Hematopoietic multipotent progenitor cell treated with erythropoietin and hydrocortisone succinate and interleukin-3 and kit ligand, for 15 days (in vitro differentiated cells): ENCODE results near the gene EPB41L5.
"Not testable (repeated sequence)": the region's sequence is repeated elsewhere in the genome, so short reads cannot be mapped to it uniquely, and the experiment has no call there.

ENCODE experiments used
- DNase-seq: peaks from one replicate; pipeline ENCODE4 v3.0.0-alpha.2; 2015; ENCODE audit warnings: low spot score

EPB41L5 gene

DNA sequence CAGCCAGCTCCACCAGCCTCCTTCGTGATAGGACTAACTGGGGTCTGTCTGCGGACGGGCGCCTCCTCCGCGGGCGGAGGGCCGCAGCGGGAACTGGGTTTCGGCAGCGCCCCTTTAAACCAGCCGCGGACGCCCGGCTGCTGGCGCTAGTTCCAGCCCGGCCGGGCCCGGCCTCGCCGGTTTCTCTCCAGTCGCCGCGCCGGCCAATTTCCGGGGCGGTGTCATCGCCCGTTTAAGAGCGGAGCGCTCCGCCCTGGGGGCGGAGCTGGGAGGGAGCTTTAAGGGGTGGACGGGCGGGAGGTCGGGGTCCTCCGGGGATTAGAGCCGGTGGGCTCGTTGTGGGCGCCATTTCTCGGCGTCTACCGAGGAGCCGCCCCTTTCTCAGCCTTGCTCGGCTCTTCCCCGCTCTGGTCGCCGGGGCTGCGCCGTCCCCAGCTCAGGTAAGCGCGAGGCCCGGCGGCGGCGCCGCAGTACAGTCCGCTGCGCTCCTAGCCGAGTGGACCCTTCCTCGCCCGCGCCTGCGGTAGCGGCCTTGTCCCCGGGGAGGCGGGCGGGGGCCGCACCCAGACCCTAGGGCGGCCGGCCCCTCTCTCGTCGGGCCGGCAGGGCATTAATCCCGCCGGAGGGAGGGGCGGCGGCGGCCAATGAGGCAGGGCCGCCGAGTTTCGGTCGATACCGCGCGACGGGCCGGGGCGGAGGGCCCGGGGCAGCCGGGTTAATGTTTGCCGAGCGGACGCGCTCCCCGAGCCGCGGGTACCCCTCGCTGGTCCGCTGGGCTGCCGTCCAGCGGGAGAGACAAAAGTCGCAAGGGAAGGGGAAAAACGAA, at the start of gene EPB41L5:
EPB41L5 (plus strand) TSS at position 307 of the 826 bp plus-strand sequence. CDS start 6,008 bp downstream, outside the sequence.
- DNase-seq: peak; percentile 64

DNA sequence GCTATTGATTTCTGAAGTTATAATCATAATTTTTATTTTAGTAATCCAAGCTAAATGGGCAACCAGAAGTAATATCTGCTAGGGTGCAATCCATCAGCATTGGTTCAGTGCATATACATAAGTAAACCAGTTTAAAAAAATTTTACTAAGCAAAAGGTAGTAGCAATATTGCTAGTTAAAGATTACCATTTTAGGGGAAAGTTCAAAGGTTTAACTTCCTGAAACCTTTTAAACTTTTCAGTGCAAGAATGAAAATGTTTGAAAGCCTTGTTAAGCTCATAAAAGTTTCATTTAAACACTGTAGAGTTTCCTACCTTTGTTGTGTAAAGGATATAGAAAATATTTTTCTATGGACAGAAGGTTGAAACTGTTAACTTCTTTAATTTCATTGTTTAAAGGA, 31.0 kb upstream of the EPB41L5 start:
- DNase-seq: no peak

DNA sequence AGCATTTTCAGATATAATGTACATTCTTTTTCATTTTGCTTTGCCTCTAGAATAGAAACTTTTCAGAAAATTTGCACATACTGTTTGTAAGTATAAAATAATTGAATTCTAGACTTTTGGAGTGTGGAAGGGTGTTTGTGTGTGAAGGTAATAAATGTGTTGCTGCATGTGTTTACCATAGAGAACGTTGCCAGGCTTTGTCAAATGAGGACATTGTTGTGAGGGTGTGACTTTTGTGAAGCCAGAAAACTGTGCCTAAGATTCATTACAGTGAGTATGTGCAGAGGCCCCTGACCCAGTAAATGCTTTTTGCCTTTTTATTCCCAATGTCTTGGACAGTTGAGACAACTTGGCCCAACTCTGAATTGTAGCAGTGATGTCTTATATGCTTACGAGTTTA, 30.4 kb upstream of the EPB41L5 start:
- DNase-seq: no peak

DNA sequence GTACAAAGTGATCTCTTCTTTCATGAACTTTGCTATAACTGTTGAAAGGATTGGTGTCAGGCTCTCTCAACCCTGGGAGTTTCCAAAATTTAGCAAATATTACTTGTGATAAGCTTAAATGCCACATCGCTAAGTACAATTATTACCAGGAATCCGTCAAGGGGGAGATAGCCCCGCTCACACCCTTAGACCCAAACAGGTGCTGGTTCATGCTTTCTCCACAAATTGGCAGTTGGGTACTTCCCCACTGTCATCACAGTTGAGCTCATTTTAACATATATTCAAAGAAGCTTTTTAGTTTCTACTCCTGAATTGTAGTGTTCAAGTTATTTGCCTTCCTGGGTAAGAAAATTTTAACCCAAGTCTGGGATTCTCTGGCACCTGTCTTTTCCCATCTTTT, 29.8 kb upstream of the EPB41L5 start:
- DNase-seq: no peak

DNA sequence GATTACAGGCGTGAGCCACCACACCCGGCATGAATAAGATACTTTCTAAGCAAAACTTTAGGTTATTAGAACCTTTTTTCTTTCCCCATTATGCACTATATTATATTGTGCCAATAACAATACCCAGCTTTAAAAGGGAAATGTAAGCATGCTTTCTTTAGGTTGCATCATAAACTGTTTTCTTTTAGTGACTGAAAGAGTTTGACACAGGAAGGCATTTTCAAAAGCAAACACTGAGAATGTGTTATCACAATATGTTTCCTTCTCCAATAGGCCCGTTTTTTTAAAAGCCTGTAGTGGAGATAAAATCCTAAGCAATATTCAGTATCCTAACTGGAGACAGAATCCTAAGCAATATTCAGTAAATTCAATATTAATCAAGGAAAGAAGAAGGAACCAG, 16.7 kb upstream of the EPB41L5 start:
- no peak for DNase-seq

GRCh38 chr2:119996896-119997891, 15.7 kb upstream of the EPB41L5 start:
- not testable (repeated sequence) for DNase-seq

DNA sequence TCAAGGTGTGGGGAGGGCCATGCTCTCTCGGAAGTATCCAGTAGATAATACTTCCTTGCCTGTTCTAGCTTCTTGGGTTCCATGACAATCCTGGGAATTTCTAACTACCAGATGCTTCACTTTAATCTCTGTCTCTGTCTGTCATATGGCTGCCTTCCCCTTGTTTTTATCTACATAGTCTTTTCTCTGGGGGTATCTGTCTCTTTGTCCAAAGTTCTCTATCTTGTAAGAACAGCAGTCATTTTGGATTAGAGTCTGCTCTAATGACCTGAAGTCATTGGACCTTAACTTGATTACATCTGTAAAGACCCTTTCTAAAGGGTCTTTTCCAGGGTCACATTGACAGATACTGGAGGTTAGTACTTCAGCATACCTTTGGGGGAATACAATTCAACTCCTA, 11.4 kb upstream of the EPB41L5 start:
- DNase-seq: no peak

GRCh38 chr2:120004254-120004653, 8.6 kb upstream of the EPB41L5 start:
- DNase-seq: no peak

GRCh38 chr2:120005834-120006521, 6.9 kb upstream of the EPB41L5 start:
- no peak for DNase-seq

GRCh38 chr2:120007851-120008250, 5.0 kb upstream of the EPB41L5 start:
- no peak for DNase-seq

GRCh38 chr2:120012363-120012762, 514 bp upstream of the EPB41L5 start:
- DNase-seq: no peak

- no peak for DNase-seq
These were observed 833 bp downstream of the EPB41L5 start for GRCh38 chr2:120013597-120014223.

DNA sequence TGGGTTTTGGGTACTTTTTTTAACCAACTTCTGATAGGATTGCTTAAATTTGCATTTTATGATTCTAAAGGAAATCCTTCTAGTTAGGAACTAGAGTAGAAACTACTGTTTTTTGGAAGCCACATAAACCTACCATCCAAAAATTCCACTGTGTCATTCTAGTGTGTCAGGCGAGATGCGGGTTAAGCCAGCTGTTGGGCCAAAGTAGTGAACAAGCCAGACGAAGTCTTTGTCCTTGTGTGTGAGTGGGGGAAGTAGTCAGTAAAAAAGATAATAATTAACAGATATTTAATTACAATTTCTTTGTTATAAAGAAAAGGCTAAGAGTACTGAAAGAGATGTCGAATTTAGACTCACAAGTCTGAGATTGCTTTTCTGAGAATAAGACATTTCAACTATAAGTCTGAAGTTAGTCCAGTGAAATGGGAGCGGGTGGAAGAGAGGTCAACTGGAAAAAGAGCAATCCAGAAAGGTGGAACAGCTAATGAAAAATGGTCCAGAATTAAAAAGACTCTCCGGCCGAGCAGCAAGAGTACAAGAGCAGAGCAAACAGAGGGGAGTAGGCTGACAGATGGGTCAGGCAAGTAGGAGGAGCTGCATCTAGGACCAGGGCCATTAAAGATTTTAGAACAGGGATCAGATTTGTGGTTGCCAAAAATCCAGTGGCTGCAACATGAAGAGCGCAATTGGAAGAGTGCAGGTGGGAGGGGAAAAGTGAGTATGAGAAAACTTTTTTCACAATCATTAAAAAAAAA, 1.5 kb downstream of the EPB41L5 start:
- no peak for DNase-seq

GRCh38 chr2:120016800-120017199, 3.9 kb downstream of the EPB41L5 start:
- DNase-seq: no peak

- DNase-seq: no peak
These were observed 4.3 kb downstream of the EPB41L5 start for GRCh38 chr2:120017201-120017600.

DNA sequence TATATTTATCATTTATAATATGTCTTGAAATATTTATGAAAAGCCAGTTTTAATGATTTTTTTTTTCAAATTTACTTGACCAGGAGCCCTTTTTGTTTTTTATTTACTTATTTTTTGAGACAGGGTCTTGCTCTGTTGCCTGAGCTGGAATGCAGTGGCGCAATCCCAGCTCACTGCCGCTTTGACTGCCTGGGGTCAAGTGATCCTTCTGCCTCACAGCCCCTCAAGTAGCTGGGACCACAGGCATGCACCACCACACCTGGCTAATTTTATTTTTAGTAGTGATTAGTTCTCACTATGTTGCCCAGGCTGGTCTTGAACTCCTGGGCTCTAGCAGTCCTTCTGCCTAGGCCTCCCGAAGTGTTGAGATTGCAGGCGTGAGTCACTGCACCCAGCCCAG, 5.7 kb downstream of the EPB41L5 start:
- no peak for DNase-seq

DNA sequence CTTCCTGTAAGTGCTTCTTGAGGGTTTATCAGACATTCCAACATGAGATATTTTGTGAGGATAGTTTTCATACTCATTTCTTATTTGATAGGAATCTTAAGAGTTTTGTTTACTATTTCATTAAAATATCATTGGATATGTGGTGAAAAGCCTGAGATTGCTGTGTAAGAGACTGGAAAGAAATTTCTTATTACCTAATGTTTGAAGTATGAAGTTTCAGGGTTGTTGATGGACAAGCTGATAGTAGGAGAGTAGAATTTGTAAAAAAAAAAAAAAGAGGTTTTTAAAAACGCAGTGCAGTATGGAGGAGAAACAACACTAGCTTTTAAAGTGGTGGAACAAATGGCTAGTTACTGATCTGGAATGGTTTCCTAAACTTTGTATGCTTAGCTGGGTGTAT, 7.7 kb downstream of the EPB41L5 start:
- no peak for DNase-seq

DNA sequence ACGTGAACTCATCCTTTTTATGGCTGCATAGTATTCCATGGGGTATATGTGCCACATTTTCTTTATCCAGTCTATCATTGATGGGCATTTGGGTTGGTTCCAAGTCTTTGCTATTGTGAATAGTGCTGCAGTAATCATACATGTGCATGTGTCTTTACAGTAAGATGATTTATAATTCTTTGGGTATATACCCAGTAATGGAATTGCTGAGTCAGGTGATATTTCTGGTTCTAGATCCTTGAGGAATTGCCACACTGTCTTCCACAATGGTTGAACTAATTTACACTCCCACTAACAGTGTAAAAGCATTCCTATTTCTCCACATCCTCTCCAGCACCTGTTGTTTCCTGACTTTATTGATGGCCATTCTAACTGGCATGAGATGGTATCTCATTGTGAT, 9.6 kb downstream of the EPB41L5 start:
- not testable (repeated sequence) for DNase-seq

GRCh38 chr2:120026890-120027289, 14.0 kb downstream of the EPB41L5 start:
- DNase-seq: no peak

- DNase-seq: no peak
These were observed 15.9 kb downstream of the EPB41L5 start for GRCh38 chr2:120028795-120029194.
